ENCODE results near the gene ASAP3.

The ASAP3 gene

DNA sequence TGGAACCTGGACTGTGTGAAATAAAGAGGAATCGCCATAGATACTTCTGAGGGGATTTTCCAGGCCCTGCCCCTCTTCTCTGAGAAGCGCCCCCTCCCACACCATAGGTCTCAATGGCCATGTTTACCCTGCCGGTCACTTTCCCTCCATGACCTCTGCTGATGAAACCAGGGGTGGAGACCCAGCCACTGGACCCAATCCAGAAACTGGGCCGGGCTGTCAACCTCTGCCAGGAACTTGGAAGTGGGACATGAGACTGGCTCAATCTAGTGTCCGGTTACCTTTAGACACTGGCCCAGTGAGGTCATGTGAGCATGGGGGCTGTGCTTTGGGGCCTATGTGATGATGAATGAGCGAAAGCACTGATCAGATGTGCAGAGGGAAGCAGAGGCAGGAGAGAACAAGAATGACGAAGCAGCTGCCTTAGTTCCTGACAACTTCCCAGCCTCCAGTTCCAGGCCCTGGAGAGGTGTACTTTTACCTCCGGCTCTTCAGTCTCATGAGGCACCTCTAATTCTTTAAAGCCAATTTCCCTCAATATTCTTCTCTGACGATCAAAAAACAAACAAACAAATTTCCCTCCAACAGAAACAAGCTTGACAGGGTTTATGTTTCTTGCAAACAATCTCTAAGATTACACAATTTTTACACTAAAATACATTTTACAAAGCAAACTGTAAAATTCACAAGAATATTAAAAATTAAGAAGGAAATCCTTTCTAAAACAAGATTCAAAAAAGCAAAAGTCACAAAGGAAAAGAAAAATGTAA lies 4.9 kb downstream of the ASAP3 start:
- no peak for DNase-seq (ENCODE audit: low read depth in 2 of 2, low spot score in 1 of 2)

DNA sequence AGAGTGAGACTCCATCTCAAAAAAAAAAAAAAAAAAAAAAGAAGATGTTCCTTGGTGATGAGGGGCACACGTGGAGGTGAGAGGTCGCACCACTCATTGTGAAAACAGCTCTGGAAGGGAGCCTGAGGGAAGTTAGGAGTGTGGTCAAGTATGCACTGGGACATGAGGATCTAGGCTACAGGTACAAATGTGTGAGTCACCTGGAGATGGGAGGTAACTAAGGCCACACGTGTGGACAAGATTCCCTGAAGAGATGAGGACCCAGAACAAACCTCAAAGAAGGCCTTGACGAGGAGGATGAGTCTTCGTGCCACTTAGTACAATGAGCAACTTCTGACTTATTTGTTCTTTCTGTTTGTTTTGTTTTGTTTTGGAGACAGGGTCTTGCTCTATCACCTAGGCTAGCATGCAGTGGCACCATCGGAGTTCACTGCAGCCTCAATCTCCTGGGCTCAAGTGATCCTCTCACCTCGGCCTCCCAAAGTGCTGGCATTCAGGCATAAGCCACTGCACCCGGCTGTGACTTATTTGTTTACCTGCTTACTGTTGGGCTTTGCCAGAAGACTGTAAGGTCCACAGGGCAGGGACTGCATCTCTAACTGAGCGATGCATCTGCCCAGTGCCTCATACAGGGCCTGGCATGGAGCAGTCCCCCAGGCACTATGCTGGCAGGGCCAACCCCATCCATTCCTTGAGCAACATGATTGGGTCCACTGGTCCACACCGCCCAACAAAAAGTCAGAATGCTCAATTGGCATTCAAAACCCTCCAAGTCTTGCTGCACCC lies 6.4 kb downstream of the ASAP3 start:
- no peak for DNase-seq (ENCODE audit: low read depth in 2 of 2, low spot score in 1 of 2)

DNA sequence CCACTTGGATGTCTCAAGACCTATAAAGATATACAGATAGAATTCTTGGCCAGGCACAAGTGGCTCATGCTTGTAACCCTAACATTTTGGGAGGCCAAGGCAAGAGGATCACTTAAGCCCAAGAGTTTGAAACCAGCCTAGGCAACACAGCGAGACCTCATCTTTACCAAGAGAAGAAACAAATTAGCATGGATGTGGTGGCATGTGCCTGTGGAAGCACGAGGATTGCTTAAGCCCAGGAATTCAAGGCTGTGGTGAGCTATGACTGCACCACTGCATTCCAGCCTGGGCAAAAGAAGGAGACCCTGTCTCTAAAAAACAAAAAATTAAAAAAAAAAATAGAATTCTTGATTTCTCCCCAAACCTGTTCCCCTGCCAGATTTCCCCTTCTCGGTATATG lies 8.3 kb downstream of the ASAP3 start:
- no peak for DNase-seq (ENCODE audit: low read depth in 2 of 2, low spot score in 1 of 2)

DNA sequence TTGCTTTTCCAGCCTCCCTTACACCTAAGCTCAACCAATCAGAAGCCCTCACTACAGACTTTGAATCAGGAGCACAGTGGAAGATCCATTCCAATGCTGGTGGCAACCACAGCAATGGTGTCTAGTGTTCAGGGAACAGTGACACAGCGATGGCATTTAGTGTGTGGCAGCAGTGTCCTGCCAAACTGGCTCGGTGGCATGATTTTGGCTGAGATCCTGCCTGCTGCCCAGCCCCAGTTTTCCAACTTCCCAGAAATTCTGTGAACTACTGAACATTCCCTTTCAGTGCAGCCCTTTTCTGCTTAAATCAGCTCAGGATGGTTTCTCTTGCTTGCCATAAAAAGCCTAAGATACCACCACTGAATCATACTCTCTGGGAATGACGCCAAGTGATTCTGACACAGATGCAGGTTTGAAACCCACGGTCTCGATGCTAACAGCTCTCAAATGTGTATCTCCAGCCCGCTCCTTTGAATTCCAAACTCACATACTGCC lies 8.8 kb downstream of the ASAP3 start:
- DNase-seq (ENCODE audit: low read depth in 2 of 2, low spot score in 1 of 2): no peak

DNA sequence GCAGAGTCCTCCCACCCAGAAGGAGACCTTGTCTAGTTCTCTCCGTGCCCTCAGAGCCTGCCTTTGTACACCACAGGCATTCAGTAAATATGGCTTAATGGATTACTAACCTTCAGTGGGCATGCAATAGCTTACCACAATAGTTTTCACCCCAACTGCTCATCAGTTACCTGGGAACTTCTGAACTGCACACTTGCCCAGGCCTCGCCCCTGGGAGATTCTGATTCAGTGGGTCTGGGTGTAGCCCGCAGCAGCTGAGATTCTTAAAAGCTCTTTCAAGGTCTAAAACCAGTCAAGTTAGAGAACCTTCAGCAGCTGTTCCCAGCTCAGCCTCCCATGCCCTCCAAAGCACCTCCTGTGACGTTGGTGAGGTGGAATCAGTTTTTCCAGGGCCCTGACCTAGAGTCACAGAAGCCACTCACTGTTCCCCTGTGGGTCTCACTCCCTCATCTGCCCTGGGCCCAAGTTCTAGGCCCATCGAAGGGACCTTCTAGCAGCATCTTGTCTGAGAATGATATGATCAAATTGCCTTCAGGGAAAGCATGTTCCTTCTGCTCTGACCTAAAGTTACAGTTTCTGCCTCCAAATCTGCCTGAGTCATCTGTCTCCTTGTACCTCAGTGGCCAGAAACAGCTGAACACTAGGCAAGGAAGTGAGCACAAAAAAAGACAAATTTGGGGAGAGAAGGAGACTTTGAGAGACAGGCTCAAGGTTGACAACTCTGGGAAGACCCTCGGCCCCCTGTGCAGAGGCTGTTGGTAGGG lies 10.8 kb downstream of the ASAP3 start:
- no peak for DNase-seq (ENCODE audit: low read depth in 2 of 2, low spot score in 1 of 2)

DNA sequence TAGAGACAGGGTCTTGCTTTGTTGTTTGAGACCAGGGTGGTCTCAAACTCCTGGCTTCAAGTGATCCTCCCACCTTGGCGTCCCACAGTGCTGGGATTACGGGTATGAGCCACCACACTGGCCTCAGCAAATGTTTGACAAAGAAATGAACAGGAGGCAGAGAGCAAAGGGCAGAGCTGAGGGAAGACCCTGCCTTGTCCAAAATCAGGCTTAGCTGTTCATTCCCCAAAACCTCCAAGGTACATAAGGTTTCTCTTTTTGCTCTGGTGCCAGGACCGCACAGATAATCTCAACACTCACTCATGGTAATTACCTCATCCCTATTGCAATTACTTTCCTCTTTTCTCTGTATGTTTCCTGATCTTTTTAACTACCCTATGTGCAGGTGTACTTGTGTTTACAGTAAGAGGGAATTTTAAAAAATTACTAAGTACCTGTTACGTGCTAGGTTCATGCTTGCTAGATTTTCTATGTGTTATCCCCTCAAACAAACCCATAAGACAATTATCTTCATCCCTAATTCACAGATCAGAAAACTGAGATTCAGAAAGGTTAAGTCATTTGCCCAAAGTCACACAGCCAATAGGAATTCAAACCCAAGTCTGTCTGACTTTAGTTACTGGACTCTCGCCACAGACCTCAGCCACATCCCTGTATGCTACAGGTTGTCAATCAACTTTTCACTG lies 11.5 kb downstream of the ASAP3 start:
- DNase-seq (ENCODE audit: low read depth in 2 of 2, low spot score in 1 of 2): no peak

DNA sequence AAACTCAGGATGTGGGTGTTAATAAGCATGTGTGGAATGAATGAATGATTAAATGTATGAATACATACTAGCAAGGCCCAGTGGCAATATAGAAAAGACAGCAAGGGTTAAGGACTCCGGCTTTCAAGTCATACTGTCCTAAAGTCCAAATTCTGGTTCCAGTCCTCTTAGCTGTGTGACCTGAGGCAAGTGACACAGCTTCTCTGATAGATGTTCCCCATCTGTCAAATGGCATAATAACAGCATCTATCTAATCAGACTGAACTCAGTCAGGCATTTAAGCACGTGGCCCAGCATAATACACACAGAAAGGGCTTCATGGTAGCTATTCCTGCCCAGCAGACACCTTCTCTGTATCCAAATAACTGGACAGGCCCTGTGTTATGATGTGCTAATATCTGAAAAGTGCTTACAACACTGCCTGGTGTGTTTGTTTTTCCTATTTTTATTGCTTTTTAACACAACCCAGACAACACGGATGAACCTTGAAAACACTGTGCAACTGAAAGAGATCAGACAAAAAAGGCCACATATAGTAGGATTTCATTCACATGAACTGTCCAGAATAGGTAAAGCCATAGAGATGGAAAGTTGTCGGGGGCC lies 12.4 kb downstream of the ASAP3 start:
- no peak for DNase-seq (ENCODE audit: low read depth in 2 of 2, low spot score in 1 of 2)

DNA sequence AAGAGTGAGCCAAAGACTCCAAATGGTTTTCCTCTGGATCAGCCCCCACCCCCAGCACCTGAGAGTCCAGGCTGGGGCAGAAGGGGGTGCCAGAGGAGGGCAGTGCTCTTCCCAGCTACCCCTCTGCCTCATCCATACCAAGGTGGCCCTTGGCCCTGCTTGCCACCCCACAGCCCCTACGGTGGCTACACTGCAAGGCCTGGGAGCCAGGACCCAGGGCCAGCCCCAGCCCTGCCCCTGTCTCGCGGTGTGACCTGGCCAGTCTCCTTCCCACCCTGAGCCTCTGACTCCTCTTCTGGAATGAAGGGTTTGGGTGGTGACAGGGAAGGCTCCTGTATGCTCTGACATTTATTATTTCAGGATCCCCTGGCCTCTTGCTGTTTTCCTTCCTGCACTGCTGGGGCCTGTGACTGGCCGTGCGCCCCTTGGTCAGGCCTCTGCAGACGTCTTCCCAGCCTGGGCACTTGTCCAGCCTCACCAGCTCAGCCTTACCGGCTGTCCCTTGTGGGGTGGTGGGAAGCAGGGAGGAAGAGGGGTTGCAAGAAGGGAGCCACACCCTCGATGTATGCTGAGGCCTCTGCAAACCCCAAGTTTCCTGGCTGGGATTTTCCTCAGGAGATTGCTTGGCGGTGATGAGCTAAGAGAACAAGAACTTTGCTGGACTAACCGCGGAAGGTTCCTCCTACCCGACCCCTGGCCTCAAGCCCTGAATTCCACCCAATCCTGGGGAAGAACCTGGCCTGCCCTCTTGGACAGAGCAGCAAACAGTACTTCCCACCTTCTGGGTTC lies 13.5 kb downstream of the ASAP3 start:
- no peak for DNase-seq (ENCODE audit: low read depth in 2 of 2, low spot score in 1 of 2)

DNA sequence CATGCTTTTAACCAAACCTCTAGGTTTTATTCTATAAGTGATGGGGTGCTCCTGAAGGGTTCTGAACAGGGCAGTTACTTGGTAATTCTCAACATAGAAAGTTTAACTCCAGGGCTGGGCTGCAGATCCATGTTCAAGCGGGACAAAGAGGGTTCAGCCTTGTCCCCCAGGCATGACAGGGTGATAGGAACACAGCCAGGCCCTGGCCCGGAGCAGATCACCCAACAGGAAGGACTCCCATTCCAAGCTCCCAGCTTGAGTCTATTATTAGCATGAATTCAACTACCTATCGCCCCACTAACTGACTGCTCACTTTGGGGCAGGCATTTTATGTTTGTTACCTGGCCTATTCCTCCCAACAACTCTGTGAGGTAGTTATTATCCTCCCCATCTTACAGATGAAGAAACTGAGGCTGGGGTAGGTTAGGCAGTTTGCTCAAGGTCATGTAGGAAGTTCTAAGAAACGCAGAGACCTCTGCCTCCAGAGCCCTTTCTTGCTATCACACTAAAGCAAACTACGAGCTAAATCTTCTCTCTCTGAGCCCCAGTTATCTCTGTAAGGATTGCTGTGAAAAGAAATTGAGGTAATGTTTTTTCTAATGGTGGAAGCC lies 14.5 kb downstream of the ASAP3 start:
- no peak for DNase-seq (ENCODE audit: low read depth in 2 of 2, low spot score in 1 of 2)

DNA sequence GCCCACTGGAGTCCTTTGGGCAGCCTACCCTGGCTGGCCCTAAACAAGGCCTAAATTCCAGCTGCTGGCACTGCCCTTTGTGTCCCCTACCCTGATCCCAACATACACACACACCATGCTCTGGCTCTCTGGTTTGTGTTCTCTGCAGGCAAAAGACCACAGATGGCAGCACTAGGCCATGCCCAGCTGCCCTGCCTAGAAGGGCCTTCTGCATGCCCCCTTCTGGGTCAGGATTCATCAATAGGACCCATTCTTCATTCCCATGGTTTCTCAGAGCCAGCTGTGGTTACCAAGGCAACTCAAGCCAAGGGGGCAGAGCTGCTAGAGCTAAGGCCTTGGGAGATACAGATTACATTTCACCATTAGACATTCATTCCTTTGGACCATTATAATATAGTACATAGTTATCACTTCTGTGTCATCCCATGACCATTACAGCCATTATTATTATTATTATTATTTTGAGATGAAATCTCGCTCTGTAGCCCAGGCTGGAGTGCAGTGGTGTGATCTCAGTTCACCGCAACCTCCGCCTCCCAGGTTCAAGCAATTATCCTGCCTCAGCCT lies 17.5 kb downstream of the ASAP3 start:
- DNase-seq (ENCODE audit: low read depth in 2 of 2, low spot score in 1 of 2): no peak

DNA sequence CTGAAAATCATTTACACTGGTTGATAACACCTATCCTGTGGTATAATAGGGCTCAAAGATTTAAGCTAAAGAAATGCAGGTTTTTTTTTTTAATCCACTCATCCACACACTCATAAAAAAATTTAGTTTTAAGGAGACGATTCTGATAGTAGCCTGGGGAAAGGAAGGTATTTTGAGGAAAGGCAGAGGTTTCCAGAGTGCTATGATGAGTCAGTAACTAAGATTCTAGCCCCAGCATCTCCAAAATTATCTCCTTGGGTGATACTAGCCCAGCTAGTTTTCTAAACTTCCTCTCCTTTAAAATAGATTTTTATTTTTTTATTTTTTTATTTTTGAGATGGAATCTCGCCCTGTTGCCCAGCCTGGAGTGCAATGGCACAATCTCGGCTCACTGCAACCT lies 20.7 kb downstream of the ASAP3 start:
- DNase-seq (ENCODE audit: low read depth in 2 of 2, low spot score in 1 of 2): no peak

DNA sequence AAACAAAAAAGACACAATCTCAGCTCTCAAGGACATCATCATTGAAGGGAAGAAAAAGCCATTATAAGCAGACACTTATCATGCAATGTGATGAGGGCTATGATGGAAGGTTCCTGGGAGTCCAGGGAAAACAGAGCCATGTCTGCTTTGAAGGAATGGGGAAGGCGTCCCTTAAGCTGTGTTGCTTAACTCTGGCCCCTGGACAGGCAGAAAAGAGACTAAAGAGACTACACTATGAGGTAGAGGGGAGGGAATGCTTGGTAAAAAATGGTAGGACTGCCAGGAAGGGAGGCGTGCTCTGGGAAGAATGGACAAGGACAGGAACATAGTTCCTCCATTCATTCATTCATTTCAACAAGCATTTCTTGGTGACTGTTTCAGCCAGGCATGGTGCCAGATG lies 21.2 kb downstream of the ASAP3 start:
- DNase-seq (ENCODE audit: low read depth in 2 of 2, low spot score in 1 of 2): no peak

DNA sequence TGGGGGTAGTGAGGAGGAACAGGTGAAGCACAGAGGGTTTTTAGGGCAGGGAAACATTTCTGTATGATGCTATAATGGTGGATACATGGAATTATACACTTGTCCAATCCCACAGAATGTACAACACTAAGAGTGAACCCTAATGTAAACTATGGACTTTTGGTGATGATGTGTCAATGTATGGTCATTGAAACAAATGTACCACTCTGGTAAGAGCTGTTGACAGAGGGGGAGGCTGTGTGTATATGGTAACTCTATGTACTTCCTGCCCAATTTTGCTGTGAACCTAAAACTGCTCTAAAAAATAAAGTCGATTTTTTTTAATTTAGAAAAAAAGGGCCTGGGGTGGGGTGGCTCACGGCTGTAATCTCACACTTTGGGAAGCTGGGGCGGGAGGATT lies 22.9 kb downstream of the ASAP3 start:
- DNase-seq (ENCODE audit: low read depth in 2 of 2, low spot score in 1 of 2): no peak

DNA sequence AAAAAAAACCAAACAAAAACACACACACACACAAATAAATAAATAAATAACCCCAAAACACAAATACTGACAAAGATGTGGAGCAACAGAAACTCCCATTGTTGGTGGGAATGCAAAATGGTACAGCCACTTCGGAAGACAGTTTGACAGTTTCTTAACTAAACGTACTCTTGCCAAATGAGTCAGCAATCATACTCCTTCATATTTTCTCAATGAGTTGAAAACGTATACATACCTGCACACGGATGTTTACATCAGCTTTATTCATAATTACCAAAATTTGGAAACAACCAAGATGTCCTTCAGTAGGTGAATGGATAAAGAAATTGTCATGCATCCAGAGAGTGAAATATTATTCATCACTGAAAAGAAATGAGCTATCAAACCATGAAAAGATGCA lies 23.5 kb downstream of the ASAP3 start:
- DNase-seq (ENCODE audit: low read depth in 2 of 2, low spot score in 1 of 2): no peak

DNA sequence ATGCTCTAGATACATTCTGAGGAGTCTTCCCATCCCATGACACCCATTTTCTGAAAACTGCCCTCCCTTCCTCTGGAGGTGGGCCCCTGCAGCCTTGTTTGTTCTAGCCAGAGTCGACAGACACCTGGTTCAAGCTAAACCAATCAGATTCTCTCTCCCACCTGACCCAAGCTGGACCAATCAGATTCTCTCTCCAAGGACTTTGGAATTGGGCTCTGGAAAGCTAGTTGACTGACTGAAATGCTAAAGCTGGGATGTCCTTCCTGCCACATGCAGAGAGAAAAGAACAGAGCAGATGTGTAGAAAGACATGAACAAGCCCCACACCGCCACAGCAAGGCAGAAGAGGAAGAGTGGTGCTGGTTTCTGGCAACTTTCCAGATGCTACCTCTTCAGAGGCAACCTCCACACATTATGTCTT lies 24.6 kb downstream of the ASAP3 start:
- DNase-seq (ENCODE audit: low read depth in 2 of 2, low spot score in 1 of 2): no peak

DNA sequence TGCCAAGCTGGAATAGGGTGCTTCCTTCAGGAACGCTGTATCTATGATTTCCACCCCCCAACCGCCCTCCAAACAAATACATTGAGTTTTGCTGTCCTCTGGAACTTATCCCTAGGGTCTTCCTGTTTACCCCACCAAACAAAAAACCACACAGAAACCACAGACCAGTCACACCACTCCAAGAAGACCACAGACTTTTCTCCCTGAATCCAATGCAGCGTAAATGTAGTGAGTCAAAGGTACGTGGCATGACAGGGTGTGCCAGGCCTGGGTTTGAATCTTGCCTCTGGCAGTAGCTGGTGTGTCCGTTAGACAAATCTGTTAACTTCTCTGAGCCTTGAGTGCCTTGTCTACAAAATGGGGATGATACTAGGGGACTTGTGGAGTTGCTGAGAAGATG lies 27.8 kb downstream of the ASAP3 start:
- DNase-seq (ENCODE audit: low read depth in 2 of 2, low spot score in 1 of 2): no peak

DNA sequence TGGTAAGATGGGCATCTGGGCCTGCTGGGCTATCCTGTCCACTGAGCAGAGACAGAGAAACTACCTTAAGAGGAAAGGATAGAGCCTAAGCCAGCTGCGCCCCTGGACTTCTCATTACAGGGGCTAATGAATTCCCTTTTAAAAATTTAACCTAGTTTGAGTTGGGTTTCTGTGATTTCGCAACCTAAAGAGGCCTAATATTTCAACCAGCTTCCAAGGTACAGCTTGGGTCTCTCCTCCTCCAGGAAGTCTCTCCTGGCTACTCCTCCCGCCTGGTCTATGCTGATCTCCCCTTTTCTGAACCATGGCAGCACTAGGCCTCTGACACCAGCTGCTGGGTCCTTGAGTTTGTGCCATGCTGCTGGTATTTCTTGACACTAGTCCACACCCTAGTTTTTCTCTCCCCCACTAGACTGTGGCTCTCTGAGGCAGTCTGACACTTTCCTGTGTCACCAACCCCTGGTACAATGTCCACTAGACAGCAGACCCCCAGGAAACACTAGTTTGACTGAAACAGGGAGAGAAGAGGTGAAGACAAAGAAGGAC lies 30.5 kb downstream of the ASAP3 start:
- DNase-seq (ENCODE audit: low read depth in 2 of 2, low spot score in 1 of 2): no peak

DNA sequence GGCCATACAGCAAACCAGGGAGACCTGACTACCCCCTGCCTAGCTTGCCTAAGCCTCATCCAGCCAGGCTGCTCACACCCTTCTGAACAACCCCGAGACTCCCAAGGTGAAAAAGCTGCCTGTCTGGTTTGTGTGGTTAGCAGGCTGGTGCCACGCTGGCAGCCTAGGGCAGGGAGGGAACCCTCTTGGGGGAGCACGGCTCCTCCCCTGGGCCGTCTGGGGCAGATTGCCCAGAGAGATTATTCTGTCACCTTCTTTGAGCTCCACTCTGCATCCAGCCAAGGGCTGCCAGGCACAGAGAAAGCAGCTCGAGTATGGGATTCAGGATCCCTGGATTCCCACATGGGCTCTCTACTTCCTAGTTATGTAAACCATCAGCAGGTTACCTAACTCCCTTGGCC lies 32.0 kb downstream of the ASAP3 start:
- peak in 1 of 2 donors; percentile 9 for DNase-seq (ENCODE audit: low read depth in 2 of 2, low spot score in 1 of 2)

DNA sequence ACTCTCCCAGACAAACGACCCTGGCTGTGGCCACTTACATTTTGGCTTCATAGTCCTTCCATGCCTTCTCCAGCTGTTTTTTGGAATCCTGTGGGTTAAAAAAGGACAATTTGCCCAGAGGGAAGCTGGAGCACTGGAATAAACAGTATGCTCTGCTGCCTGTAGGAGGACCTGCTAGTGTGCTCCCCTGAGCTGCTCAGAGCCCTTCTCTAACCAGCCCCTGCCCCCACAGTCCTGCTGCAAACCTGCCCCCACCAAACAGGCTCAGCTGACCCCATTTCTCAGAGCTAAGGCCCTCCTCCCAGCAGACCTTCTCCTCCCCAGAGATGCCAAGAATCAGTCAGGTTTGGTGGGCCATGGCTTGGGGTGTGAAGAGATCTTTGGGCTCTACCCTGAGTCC lies 32.5 kb downstream of the ASAP3 start:
- no peak for DNase-seq (ENCODE audit: low read depth in 2 of 2, low spot score in 1 of 2)
